ENCODE results near the gene CCDC146.
"Not testable (repeated sequence)": the region's sequence is repeated elsewhere in the genome, so short reads cannot be mapped to it uniquely, and the experiment has no call there.

CCDC146 gene

DNA sequence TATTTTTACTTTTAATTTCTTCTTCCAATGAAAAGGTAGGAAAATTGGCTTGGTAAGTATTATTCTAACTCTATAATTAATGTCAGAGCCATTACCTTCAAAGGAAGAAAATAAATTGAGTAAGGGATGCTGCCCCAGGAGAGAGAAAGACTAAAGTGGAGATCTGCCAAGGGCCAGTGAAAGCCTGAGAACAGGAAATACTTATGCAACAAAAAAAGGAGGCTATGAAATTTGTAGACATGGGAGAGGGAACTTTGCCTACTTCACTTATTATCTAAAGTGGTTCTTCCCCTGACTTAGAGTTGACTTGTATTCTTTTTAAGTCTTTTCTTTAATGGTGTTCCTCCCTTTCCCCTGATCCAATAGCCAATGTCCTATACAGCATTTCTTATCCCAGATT is 29.8 kb downstream of the CCDC146 start:
- H3K4me1 ChIP-seq (ENCODE audit: control insufficient read depth, insufficient read depth, low read length); H3K36me3 ChIP-seq (ENCODE audit: control insufficient read depth, insufficient read depth, low read length); H3K27me3 ChIP-seq (ENCODE audit: control insufficient read depth, insufficient read depth, low read length); H3K27ac ChIP-seq (ENCODE audit: low read depth, low read length); H3K9me3 ChIP-seq (ENCODE audit: control insufficient read depth, insufficient read depth, low read depth, low read length); H3K9ac ChIP-seq (ENCODE audit: low read length); H3K4me3 ChIP-seq (ENCODE audit: low read depth, low read length): not testable (repeated sequence)

- not testable (repeated sequence) for H3K4me1 ChIP-seq (ENCODE audit: control insufficient read depth, insufficient read depth, low read length); H3K9ac ChIP-seq (ENCODE audit: low read length); H3K4me3 ChIP-seq (ENCODE audit: low read depth, low read length); H3K9me3 ChIP-seq (ENCODE audit: control insufficient read depth, insufficient read depth, low read depth, low read length); H3K27ac ChIP-seq (ENCODE audit: low read depth, low read length); H3K36me3 ChIP-seq (ENCODE audit: control insufficient read depth, insufficient read depth, low read length); H3K27me3 ChIP-seq (ENCODE audit: control insufficient read depth, insufficient read depth, low read length)
These were observed 32.6 kb downstream of the CCDC146 start for GRCh38 chr7:77154917-77155464.

GRCh38 chr7:77155601-77156377 is 33.4 kb downstream of the CCDC146 start:
- H3K9ac ChIP-seq (ENCODE audit: low read length); H3K27me3 ChIP-seq (ENCODE audit: control insufficient read depth, insufficient read depth, low read length); H3K36me3 ChIP-seq (ENCODE audit: control insufficient read depth, insufficient read depth, low read length); H3K9me3 ChIP-seq (ENCODE audit: control insufficient read depth, insufficient read depth, low read depth, low read length); H3K27ac ChIP-seq (ENCODE audit: low read depth, low read length); H3K4me1 ChIP-seq (ENCODE audit: control insufficient read depth, insufficient read depth, low read length); H3K4me3 ChIP-seq (ENCODE audit: low read depth, low read length): not testable (repeated sequence)

GRCh38 chr7:77157034-77157433 is 34.6 kb downstream of the CCDC146 start:
- not testable (repeated sequence) for H3K27me3 ChIP-seq (ENCODE audit: control insufficient read depth, insufficient read depth, low read length); H3K27ac ChIP-seq (ENCODE audit: low read depth, low read length); H3K4me3 ChIP-seq (ENCODE audit: low read depth, low read length); H3K4me1 ChIP-seq (ENCODE audit: control insufficient read depth, insufficient read depth, low read length); H3K9ac ChIP-seq (ENCODE audit: low read length); H3K9me3 ChIP-seq (ENCODE audit: control insufficient read depth, insufficient read depth, low read depth, low read length); H3K36me3 ChIP-seq (ENCODE audit: control insufficient read depth, insufficient read depth, low read length)

DNA sequence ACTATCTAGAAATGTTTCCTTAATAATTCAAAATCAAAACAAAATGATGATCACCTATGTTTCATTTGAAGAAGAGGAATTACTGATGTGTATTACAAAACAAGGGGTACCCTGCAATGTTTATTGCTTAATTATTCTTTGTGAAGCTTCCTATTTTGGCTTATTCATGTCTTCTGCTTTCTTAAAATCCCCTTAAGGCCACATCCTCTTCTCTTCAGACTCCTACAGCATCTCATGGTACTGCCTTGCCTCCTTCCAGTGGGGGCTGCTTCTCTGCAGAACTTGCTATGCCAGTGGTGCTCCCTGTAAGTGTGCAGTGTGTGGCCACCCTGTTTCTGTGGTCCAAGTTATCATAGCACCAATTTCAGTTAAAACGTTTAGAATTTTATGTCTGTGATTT is 35.0 kb downstream of the CCDC146 start:
- H3K9ac ChIP-seq (ENCODE audit: low read length): no peak overlapping the region
- no peaks in the 10 kb centered on the region for H3K9me3 ChIP-seq (ENCODE audit: control insufficient read depth, insufficient read depth, low read depth, low read length)
- H3K4me3 ChIP-seq (ENCODE audit: low read depth, low read length): no peak overlapping the region
- H3K4me1 ChIP-seq (ENCODE audit: control insufficient read depth, insufficient read depth, low read length): no peaks in the 10 kb centered on the region
- no peak overlapping the region for H3K27ac ChIP-seq (ENCODE audit: low read depth, low read length)
- H3K27me3 ChIP-seq (ENCODE audit: control insufficient read depth, insufficient read depth, low read length): no peaks in the 10 kb centered on the region
- H3K36me3 ChIP-seq (ENCODE audit: control insufficient read depth, insufficient read depth, low read length): no peaks in the 10 kb centered on the region

GRCh38 chr7:77171073-77171472 is 48.7 kb downstream of the CCDC146 start:
- not testable (repeated sequence) for H3K27me3 ChIP-seq (ENCODE audit: control insufficient read depth, insufficient read depth, low read length); H3K4me1 ChIP-seq (ENCODE audit: control insufficient read depth, insufficient read depth, low read length); H3K9ac ChIP-seq (ENCODE audit: low read length); H3K27ac ChIP-seq (ENCODE audit: low read depth, low read length); H3K4me3 ChIP-seq (ENCODE audit: low read depth, low read length); H3K36me3 ChIP-seq (ENCODE audit: control insufficient read depth, insufficient read depth, low read length); H3K9me3 ChIP-seq (ENCODE audit: control insufficient read depth, insufficient read depth, low read depth, low read length)

DNA sequence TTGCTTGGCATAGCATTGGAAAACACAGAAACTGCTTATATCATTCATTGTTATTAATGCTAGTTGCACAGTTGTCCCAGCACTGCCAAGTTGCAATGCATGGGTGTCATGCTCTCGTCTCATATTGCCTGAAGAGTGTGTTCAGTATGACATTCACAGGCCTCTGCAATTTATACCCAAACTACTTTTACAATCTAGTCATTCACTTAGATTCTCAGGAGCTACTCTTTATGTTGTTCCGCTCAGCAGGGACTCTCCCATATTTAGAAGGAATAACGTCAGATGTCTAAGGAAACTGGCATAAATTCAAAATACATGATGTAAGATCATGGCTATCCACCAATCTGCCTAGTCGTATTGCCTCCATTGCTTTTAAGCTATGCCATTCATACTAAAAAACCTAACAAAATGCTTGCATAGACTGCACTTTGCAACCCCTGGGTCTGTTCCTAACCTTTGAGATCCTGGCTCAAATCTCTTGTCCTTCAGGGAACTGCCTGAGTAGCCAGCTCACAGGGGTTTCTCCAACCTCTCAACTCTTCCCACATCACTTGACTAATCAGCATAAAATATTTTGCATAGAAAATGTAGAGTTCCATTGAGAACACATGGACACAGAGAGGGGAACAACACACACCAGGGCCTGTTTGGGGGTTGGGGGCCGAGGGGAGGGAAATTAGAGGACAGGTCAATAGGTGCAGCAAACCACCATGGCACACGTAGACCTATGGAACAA is 50.2 kb downstream of the CCDC146 start:
- H3K9ac ChIP-seq (ENCODE audit: low read length); H3K4me1 ChIP-seq (ENCODE audit: control insufficient read depth, insufficient read depth, low read length); H3K36me3 ChIP-seq (ENCODE audit: control insufficient read depth, insufficient read depth, low read length); H3K27me3 ChIP-seq (ENCODE audit: control insufficient read depth, insufficient read depth, low read length); H3K9me3 ChIP-seq (ENCODE audit: control insufficient read depth, insufficient read depth, low read depth, low read length); H3K4me3 ChIP-seq (ENCODE audit: low read depth, low read length); H3K27ac ChIP-seq (ENCODE audit: low read depth, low read length): not testable (repeated sequence)

GRCh38 chr7:77174418-77174817 is 52.0 kb downstream of the CCDC146 start:
- not testable (repeated sequence) for H3K9me3 ChIP-seq (ENCODE audit: control insufficient read depth, insufficient read depth, low read depth, low read length); H3K4me1 ChIP-seq (ENCODE audit: control insufficient read depth, insufficient read depth, low read length); H3K36me3 ChIP-seq (ENCODE audit: control insufficient read depth, insufficient read depth, low read length); H3K27ac ChIP-seq (ENCODE audit: low read depth, low read length); H3K27me3 ChIP-seq (ENCODE audit: control insufficient read depth, insufficient read depth, low read length); H3K9ac ChIP-seq (ENCODE audit: low read length); H3K4me3 ChIP-seq (ENCODE audit: low read depth, low read length)

GRCh38 chr7:77175274-77175800 is 52.9 kb downstream of the CCDC146 start:
- not testable (repeated sequence) for H3K27me3 ChIP-seq (ENCODE audit: control insufficient read depth, insufficient read depth, low read length); H3K4me1 ChIP-seq (ENCODE audit: control insufficient read depth, insufficient read depth, low read length); H3K9me3 ChIP-seq (ENCODE audit: control insufficient read depth, insufficient read depth, low read depth, low read length); H3K27ac ChIP-seq (ENCODE audit: low read depth, low read length); H3K4me3 ChIP-seq (ENCODE audit: low read depth, low read length); H3K36me3 ChIP-seq (ENCODE audit: control insufficient read depth, insufficient read depth, low read length); H3K9ac ChIP-seq (ENCODE audit: low read length)

- H3K9me3 ChIP-seq (ENCODE audit: control insufficient read depth, insufficient read depth, low read depth, low read length); H3K4me3 ChIP-seq (ENCODE audit: low read depth, low read length); H3K4me1 ChIP-seq (ENCODE audit: control insufficient read depth, insufficient read depth, low read length); H3K9ac ChIP-seq (ENCODE audit: low read length); H3K27ac ChIP-seq (ENCODE audit: low read depth, low read length); H3K36me3 ChIP-seq (ENCODE audit: control insufficient read depth, insufficient read depth, low read length); H3K27me3 ChIP-seq (ENCODE audit: control insufficient read depth, insufficient read depth, low read length): not testable (repeated sequence)
These were observed 55.0 kb downstream of the CCDC146 start for GRCh38 chr7:77177321-77177904.

- not testable (repeated sequence) for H3K36me3 ChIP-seq (ENCODE audit: control insufficient read depth, insufficient read depth, low read length); H3K27ac ChIP-seq (ENCODE audit: low read depth, low read length); H3K4me3 ChIP-seq (ENCODE audit: low read depth, low read length); H3K27me3 ChIP-seq (ENCODE audit: control insufficient read depth, insufficient read depth, low read length); H3K4me1 ChIP-seq (ENCODE audit: control insufficient read depth, insufficient read depth, low read length); H3K9me3 ChIP-seq (ENCODE audit: control insufficient read depth, insufficient read depth, low read depth, low read length); H3K9ac ChIP-seq (ENCODE audit: low read length)
These were observed 55.6 kb downstream of the CCDC146 start for GRCh38 chr7:77178024-77178423.
